ENCODE data around the gene C2orf76.

DNA sequence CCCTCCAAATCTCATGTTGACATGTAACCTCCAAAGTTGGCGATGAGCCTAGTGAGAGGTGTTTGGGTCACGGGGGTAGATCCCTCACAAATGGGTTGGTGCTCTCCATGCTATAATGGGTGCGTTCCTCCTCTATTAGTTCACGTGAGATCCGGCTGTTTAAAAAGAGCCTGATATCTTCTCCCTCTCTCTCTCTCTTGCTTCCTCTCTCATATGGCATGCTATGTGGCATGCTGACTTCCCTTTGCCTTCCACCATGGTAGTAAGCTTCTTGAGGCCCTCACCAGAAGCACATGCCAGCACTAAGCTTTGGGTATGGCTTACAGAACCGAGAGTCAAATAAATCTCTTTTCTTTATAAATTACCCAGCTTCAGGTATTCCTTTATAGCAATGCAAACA is 39.2 kb downstream of the C2orf76 start:
- TF ChIP-seq, protein P1, sequence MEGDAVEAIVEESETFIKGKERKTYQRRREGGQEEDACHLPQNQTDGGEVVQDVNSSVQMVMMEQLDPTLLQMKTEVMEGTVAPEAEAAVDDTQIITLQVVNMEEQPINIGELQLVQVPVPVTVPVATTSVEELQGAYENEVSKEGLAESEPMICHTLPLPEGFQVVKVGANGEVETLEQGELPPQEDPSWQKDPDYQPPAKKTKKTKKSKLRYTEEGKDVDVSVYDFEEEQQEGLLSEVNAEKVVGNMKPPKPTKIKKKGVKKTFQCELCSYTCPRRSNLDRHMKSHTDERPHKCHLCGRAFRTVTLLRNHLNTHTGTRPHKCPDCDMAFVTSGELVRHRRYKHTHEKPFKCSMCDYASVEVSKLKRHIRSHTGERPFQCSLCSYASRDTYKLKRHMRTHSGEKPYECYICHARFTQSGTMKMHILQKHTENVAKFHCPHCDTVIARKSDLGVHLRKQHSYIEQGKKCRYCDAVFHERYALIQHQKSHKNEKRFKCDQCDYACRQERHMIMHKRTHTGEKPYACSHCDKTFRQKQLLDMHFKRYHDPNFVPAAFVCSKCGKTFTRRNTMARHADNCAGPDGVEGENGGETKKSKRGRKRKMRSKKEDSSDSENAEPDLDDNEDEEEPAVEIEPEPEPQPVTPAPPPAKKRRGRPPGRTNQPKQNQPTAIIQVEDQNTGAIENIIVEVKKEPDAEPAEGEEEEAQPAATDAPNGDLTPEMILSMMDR (IDR thresholded peaks at IDR 0.05): no peak
- TF ChIP-seq POLR2A (IDR thresholded peaks at IDR 0.05) (no peak), POLR2AphosphoS5 (IDR thresholded peaks at IDR 0.05) (no peak), EP300 (IDR thresholded peaks at IDR 0.05; ENCODE audit: low read depth) (no peak)
